ENCODE results near the gene DEF6.
"Not testable (repeated sequence)": the region's sequence is repeated elsewhere in the genome, so short reads cannot be mapped to it uniquely, and the experiment has no call there.

Gene DEF6

DNA sequence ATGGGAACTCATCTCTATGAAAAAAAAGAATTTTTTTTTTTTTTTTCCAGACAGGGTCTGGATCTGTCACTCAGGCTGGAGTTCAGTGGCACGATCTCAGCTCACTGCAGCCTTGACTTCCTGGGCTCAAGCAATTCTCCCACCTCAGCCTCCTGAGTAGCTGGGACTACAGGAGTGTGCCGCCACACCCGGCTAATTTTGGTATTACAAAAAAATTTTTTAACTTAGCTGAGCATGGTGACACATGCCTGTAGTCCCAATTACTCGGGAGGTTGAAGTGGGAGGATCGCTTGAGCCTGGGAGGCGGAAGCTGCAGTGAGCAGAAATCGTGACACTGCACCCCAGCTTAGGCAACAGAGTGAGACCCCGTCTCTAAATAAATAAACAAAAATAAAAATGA, 7.5 kb downstream of the DEF6 start:
- H3K4me1 ChIP-seq (ENCODE audit: insufficient read depth, low read length, poor library complexity, severe bottlenecking), result peaks cover 54% of the 10 kb centered on the region
- H3K9me3 ChIP-seq (ENCODE audit: insufficient read depth, low read depth, low read length), result no peaks in the 10 kb centered on the region
- no peaks in the 10 kb centered on the region for H3K9me2 ChIP-seq (replicated peaks; ENCODE audit: low read depth, low read length)
- no peaks in the 10 kb centered on the region for H3F3A ChIP-seq (ENCODE audit: low read depth)
- H3K4me3 ChIP-seq (ENCODE audit: low read length, poor library complexity, severe bottlenecking), result no peak overlapping the region
- peaks cover 30% of the 10 kb centered on the region for H4K20me1 ChIP-seq (ENCODE audit: insufficient read depth, low read length, poor library complexity, severe bottlenecking)
- H2AFZ ChIP-seq (ENCODE audit: low read length), result no peak overlapping the region
- H3K27me3 ChIP-seq (ENCODE audit: insufficient read depth, low read length, poor library complexity, severe bottlenecking), result no peaks in the 10 kb centered on the region
- TF ChIP-seq, protein P1, sequence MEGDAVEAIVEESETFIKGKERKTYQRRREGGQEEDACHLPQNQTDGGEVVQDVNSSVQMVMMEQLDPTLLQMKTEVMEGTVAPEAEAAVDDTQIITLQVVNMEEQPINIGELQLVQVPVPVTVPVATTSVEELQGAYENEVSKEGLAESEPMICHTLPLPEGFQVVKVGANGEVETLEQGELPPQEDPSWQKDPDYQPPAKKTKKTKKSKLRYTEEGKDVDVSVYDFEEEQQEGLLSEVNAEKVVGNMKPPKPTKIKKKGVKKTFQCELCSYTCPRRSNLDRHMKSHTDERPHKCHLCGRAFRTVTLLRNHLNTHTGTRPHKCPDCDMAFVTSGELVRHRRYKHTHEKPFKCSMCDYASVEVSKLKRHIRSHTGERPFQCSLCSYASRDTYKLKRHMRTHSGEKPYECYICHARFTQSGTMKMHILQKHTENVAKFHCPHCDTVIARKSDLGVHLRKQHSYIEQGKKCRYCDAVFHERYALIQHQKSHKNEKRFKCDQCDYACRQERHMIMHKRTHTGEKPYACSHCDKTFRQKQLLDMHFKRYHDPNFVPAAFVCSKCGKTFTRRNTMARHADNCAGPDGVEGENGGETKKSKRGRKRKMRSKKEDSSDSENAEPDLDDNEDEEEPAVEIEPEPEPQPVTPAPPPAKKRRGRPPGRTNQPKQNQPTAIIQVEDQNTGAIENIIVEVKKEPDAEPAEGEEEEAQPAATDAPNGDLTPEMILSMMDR (conservative IDR thresholded peaks at IDR 0.05; ENCODE audit: low read length), result no peak; the same call in 1 of the 2 replicates
- TF ChIP-seq EZH2phosphoT487 (IDR thresholded peaks at IDR 0.05; ENCODE audit: borderline replicate concordance), result no peak
- H3K9ac ChIP-seq (ENCODE audit: low read depth, low read length, poor library complexity, severe bottlenecking), result no peak overlapping the region
- peaks cover 88% of the 10 kb centered on the region for H3K79me2 ChIP-seq (ENCODE audit: insufficient read depth, low read length)
- no peaks in the 10 kb centered on the region for H3K36me3 ChIP-seq (ENCODE audit: insufficient read depth, low read length)
- peak overlapping the region; percentile 90 for H3K4me2 ChIP-seq (ENCODE audit: low read depth, low read length, poor library complexity, severe bottlenecking)

DNA sequence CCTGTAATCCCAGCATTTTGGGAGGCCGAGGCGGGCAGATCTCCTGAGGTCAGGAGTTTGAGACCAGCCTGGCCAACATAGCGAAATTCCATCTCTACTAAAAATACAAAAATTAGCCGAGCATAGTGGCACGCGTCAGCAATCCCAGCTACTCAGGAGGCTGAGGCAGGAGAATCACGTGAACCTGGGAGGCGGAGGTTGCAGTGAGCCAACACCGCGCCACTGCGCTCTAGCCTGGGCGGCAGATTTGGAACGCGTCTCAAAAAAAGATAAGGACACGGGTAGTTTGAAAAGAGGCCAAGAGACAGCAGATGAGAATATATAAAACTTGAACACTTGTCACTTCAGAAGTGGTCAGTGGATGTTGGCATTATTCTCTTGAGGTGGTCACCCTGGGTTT, 9.5 kb downstream of the DEF6 start:
- H2AFZ ChIP-seq (ENCODE audit: low read length); H3K27me3 ChIP-seq (ENCODE audit: insufficient read depth, low read length, poor library complexity, severe bottlenecking); H3K9me2 ChIP-seq (replicated peaks; ENCODE audit: low read depth, low read length); H3K9me3 ChIP-seq (ENCODE audit: insufficient read depth, low read depth, low read length); H3K9ac ChIP-seq (ENCODE audit: low read depth, low read length, poor library complexity, severe bottlenecking); H3F3A ChIP-seq (ENCODE audit: low read depth); H3K4me3 ChIP-seq (ENCODE audit: low read length, poor library complexity, severe bottlenecking); H3K4me2 ChIP-seq (ENCODE audit: low read depth, low read length, poor library complexity, severe bottlenecking); H3K36me3 ChIP-seq (ENCODE audit: insufficient read depth, low read length): not testable (repeated sequence)
- Histone ChIP-seq H3K79me2 (ENCODE audit: insufficient read depth, low read length) (peaks cover 85% of the 10 kb centered on the region), H4K20me1 (ENCODE audit: insufficient read depth, low read length, poor library complexity, severe bottlenecking) (peaks cover 18% of the 10 kb centered on the region), H3K4me1 (ENCODE audit: insufficient read depth, low read length, poor library complexity, severe bottlenecking) (peaks cover 58% of the 10 kb centered on the region)

DNA sequence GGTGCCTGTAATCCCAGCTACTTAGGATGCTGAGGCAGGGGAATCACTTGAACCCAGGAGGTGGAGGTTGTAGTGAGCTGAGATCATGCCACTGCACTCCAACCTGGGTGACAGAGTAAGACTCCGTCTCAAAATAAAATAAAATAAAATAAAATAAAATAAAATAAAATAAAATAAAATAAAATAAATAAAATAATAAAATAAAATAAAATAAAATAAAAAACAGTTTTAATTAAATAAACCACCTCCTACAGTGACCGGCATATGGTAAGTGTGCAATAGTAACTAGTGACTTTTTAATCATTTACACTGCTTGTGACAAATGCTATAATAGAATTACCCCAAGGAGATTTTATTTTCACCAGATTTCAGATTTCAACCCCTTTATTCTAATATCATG, 10.9 kb downstream of the DEF6 start:
- not testable (repeated sequence) for H3K9ac ChIP-seq (ENCODE audit: low read depth, low read length, poor library complexity, severe bottlenecking); H3K27me3 ChIP-seq (ENCODE audit: insufficient read depth, low read length, poor library complexity, severe bottlenecking); H2AFZ ChIP-seq (ENCODE audit: low read length); H3F3A ChIP-seq (ENCODE audit: low read depth); H3K4me2 ChIP-seq (ENCODE audit: low read depth, low read length, poor library complexity, severe bottlenecking); H3K4me3 ChIP-seq (ENCODE audit: low read length, poor library complexity, severe bottlenecking); H3K9me2 ChIP-seq (replicated peaks; ENCODE audit: low read depth, low read length); H3K9me3 ChIP-seq (ENCODE audit: insufficient read depth, low read depth, low read length); H3K36me3 ChIP-seq (ENCODE audit: insufficient read depth, low read length)
- H3K4me1 ChIP-seq (ENCODE audit: insufficient read depth, low read length, poor library complexity, severe bottlenecking), result peaks cover 58% of the 10 kb centered on the region
- H4K20me1 ChIP-seq (ENCODE audit: insufficient read depth, low read length, poor library complexity, severe bottlenecking), result peaks cover 13% of the 10 kb centered on the region
- H3K79me2 ChIP-seq (ENCODE audit: insufficient read depth, low read length), result peaks cover 83% of the 10 kb centered on the region

DNA sequence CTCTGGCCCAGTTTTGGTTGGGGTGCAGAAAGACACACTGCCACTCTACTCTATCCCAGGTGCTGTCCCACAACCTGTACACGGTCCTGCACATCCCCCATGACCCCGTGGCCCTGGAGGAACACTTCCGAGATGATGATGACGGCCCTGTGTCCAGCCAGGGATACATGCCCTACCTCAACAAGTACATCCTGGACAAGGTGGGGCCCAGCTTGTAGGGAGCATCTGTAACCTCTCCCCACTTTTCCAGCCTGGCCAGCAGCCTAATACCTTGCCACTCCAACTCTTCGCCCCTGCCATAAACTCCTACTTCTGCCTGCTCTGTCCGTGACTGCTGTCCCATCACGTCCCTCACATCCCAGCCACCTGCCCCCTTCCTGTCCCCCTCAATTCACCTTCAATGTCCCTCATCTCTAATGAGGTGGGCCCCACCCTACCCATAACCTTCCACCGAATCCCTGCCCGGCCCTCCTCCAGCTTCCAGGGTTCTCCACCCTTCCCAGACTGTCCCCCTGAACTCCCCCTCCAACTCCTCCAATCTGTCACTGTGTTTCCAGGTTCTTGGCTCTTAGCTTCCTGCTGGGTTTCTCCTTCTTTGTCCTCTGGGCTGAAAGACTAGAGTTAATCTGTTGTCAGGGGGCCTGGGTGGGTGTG, 12.1 kb downstream of the DEF6 start:
- Histone ChIP-seq H3K4me2 (ENCODE audit: low read depth, low read length, poor library complexity, severe bottlenecking) (peak overlapping the region; percentile 82), H4K20me1 (ENCODE audit: insufficient read depth, low read length, poor library complexity, severe bottlenecking) (peaks cover 4% of the 10 kb centered on the region), H3K9me3 (ENCODE audit: insufficient read depth, low read depth, low read length) (no peaks in the 10 kb centered on the region), H3K9me2 (replicated peaks; ENCODE audit: low read depth, low read length) (no peaks in the 10 kb centered on the region), H3K9ac (ENCODE audit: low read depth, low read length, poor library complexity, severe bottlenecking) (peak overlapping the region; percentile 74), H3F3A (ENCODE audit: low read depth) (no peaks in the 10 kb centered on the region), H3K79me2 (ENCODE audit: insufficient read depth, low read length) (peaks cover 75% of the 10 kb centered on the region), H3K4me1 (ENCODE audit: insufficient read depth, low read length, poor library complexity, severe bottlenecking) (peaks cover 54% of the 10 kb centered on the region), H3K27me3 (ENCODE audit: insufficient read depth, low read length, poor library complexity, severe bottlenecking) (no peaks in the 10 kb centered on the region), H3K4me3 (ENCODE audit: low read length, poor library complexity, severe bottlenecking) (peak overlapping the region; percentile 68), H2AFZ (ENCODE audit: low read length) (no peak overlapping the region), H3K36me3 (ENCODE audit: insufficient read depth, low read length) (no peaks in the 10 kb centered on the region)
- no peak for TF ChIP-seq EZH2phosphoT487 (IDR thresholded peaks at IDR 0.05; ENCODE audit: borderline replicate concordance)

Data from Loucy (cell line).